Liver (tissue), 3 donors: ENCODE data around the gene HSPG2.

Experiments used
- ATF3 ChIP-seq: IDR thresholded peaks from 2 replicates; pipeline ENCODE4 v1.6.1; 2016; ENCODE audit warnings: antibody characterized with exemption
- CTCF ChIP-seq: fragments of 150-350 bp; IDR thresholded peaks from 2 replicates; pipeline ENCODE4 v1.5.1; 2017; ENCODE audit warnings: improper control_type of control experiment, low read depth, low read length; ENCODE audit not compliant: missing input control
- FOXA1 ChIP-seq: IDR thresholded peaks from 2 replicates; pipeline ENCODE4 v1.6.1; 2016; ENCODE audit warnings: antibody characterized with exemption
- FOXA2 ChIP-seq: IDR thresholded peaks from 2 replicates; pipeline ENCODE4 v1.6.1; 2016; ENCODE audit warnings: antibody characterized with exemption
- REST ChIP-seq: IDR thresholded peaks from 2 replicates; pipeline ENCODE4 v1.6.1; 2016; ENCODE audit warnings: antibody characterized with exemption, mild to moderate bottlenecking
- TAF1 ChIP-seq: conservative IDR thresholded peaks from 2 replicates; pipeline ENCODE4 v1.6.1; 2016; ENCODE audit warnings: antibody characterized with exemption, mild to moderate bottlenecking
- YY1 ChIP-seq: IDR thresholded peaks from 2 replicates; pipeline ENCODE4 v1.6.1; 2016; ENCODE audit warnings: antibody characterized with exemption, mild to moderate bottlenecking
- donor health status: healthy.
- donor health status: healthy.

- TF ChIP-seq CTCF (peak; percentile 7), FOXA1 (no peak), FOXA2 (no peak), TAF1 (no peak), ATF3 (no peak), REST (no peak), YY1 (no peak)
These were observed 154.7 kb downstream of the HSPG2 start for GRCh38 chr1:21782349-21782867.
